Stimulated activated effector memory CD8-positive, alpha-beta T cell treated with anti-CD3 and anti-CD28 coated beads, Interleukin-12 subunit alpha, Interleukin-12 subunit beta, amount 100 ng/mL, for 72 hours (primary cell): ENCODE measurements around the gene ATG5.

ENCODE experiments used
- ATAC-seq: fragments of 150-1000 bp; cut with Tn5 transposase; 2 replicates; pipeline ENCODE4 v1.10.0; 2021
- DNase-seq, 2 donors: peaks; one replicate each; pipeline ENCODE4 v3.0.0; 2021 to 2022; ENCODE audit warnings: low spot score in 2 of 2
- H3K27ac Mint-ChIP-seq: one replicate; pipeline ENCODE4 v1.8.0; 2022; ENCODE audit warnings: mild to moderate bottlenecking, mixed read lengths
- H3K36me3 Mint-ChIP-seq: one replicate; pipeline ENCODE4 v1.8.0; 2022; ENCODE audit warnings: mild to moderate bottlenecking, mixed read lengths
- H3K4me1 Mint-ChIP-seq: one replicate; pipeline ENCODE4 v1.8.0; 2022; ENCODE audit warnings: mixed read lengths
- H3K4me3 Mint-ChIP-seq: one replicate; pipeline ENCODE4 v1.8.0; 2022; ENCODE audit warnings: mild to moderate bottlenecking, mixed read lengths
- H3K9me3 Mint-ChIP-seq: one replicate; pipeline ENCODE4 v1.8.0; 2022; ENCODE audit warnings: mixed read lengths

ATG5 gene

DNA sequence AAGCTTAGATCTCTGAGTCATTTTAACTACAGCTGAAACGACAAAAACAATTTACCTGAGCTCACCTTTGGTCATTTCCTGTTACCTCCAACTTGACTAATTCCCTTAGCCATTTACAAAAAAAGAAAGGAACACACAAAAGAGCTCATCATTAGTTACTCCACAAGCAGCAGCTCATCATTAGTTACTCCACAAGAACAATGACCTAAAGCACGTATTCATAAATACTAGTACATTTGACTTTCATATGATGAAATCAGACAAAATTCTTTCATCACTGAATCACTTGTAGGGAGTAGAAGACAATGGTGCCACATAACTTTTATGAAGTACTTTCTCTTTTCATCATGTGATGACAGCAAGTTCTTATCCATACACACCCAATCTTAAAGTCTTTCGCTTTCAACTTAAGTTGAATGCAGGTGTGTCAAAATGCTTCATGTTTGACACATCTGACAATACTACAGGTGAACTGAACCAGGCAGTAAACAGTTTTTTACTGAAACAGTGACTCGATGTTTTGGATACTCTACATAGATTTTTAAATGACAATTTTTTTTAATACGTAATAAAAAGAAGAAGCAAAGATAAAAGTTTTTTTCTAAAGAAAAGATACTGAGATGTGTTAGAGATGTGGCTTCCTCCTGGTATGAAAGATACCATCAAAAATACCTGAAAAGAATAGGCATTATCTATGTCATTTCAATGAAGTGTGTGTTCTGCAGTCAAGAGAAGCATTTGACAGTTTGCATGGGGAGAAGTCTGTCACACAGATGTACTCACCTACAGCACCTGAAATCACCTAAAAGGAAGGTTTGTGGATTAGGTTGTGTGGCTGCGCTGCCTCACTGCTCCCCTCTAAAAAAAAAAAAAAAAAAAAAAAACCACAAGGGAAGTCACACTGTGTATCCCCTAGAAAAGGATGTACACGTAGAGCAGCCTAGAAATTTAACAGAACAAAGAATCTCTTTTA is 130.3 kb downstream of the ATG5 start:
- H3K36me3 Mint-ChIP-seq, result peaks cover 21% of the 10 kb centered on the region
- peak overlapping the region; percentile 88 for H3K27ac Mint-ChIP-seq
- ATAC-seq (peak; percentile 88), DNase-seq (no peak)
- no peaks in the 10 kb centered on the region for H3K9me3 Mint-ChIP-seq
- peaks cover 52% of the 10 kb centered on the region for H3K4me1 Mint-ChIP-seq
- H3K4me3 Mint-ChIP-seq, result peak overlapping the region; percentile 54

- peaks cover 52% of the 10 kb centered on the region for H3K4me1 Mint-ChIP-seq
- no peak overlapping the region for H3K27ac Mint-ChIP-seq
- H3K4me3 Mint-ChIP-seq, result no peak overlapping the region
- ATAC-seq (no peak), DNase-seq (no peak)
- no peaks in the 10 kb centered on the region for H3K9me3 Mint-ChIP-seq
- peaks cover 26% of the 10 kb centered on the region for H3K36me3 Mint-ChIP-seq
These were observed 132.7 kb downstream of the ATG5 start for GRCh38 chr6:106192824-106193223.

DNA sequence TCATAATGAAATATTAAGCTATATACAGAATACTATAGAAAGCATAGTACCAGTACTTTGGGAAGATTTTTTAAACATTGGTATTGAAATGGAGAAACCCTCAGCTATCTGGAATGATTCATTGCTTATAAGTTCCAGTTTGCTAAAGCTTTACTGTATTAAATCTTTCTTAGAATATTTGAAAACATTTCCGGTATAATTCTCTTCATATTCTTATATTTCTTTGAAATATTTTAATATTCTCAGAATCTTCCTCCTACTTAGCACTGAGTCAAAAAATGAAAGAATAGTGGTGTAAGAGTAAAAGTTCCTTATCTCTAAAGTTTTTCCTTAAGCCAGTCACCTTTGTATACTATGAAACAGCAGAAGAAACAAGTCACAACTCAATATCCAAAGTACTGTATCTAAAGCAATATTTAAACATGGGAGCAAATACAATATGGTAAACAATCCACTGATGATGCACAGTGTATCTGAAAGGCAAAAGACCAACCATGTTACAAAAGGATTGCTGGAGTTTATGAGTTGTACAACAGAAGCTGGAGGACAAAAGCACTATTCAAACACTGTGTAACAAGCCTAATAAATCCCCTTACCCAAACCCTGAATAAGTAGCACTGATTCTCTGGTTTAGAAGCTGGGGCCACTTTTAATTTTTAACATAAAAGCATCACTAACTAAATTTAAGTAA is 137.3 kb downstream of the ATG5 start:
- DNase-seq (no peak), ATAC-seq (peak; percentile 67)
- Mint-ChIP-seq H3K4me1 (peaks cover 59% of the 10 kb centered on the region), H3K27ac (peak overlapping the region; percentile 71), H3K36me3 (peaks cover 16% of the 10 kb centered on the region), H3K9me3 (no peaks in the 10 kb centered on the region), H3K4me3 (peak overlapping the region; percentile 27)

DNA sequence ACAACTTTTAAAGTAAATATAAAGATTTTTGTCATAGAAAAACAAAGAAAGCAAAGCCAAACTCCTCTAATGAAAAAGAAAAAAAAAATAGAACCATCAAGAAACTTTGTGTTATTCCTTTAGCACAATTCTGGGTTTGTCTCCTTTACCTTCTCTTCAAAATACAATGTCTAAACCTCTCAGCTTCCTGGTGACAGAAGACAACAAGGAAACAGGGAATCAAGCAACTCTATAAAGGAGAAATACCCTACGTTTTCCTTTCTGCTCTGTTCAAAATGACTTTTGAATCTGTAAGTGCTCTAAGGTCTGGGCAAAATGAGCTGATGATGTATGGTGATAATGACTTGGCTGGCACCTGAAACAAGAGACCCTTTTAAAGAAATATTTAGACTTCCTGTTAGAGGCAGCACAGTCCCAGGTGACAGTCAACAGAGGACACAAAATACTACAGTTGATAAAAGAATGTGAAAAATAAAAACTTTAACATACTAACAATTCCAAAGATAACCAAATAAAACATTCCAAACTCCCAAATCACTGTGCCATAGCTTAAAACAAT is 138.1 kb downstream of the ATG5 start:
- peaks cover 17% of the 10 kb centered on the region for H3K36me3 Mint-ChIP-seq
- H3K9me3 Mint-ChIP-seq, result no peaks in the 10 kb centered on the region
- peaks cover 61% of the 10 kb centered on the region for H3K4me1 Mint-ChIP-seq
- ATAC-seq (no peak), DNase-seq (no peak)
- peak overlapping the region; percentile 71 for H3K27ac Mint-ChIP-seq
- peak overlapping the region; percentile 27 for H3K4me3 Mint-ChIP-seq

- Mint-ChIP-seq H3K9me3 (no peaks in the 10 kb centered on the region), H3K27ac (peak overlapping the region; percentile 71), H3K36me3 (peaks cover 24% of the 10 kb centered on the region), H3K4me1 (peaks cover 68% of the 10 kb centered on the region), H3K4me3 (peak overlapping the region; percentile 47)
- ATAC-seq (peak; percentile 26), DNase-seq (no peak)
These were observed 138.8 kb downstream of the ATG5 start for GRCh38 chr6:106186714-106187113.

DNA sequence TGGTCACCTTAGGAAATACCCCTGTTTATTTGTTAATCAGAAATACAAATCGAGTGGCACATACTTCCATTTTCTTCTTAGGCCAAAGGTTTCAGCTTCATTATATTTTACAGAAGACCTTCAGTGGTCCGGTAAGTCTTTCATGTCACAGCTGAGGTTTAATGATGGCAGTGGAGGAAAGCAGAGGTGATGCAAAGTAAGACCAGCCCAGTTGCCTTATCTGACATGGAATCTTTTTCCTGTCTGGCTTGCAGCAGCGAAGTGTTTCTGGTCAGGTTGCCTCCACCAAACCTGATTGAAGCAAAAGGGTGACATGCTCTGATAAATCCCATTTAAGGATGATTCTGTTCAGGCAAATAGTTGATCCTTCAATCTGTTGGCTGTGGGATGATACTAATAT is 139.4 kb downstream of the ATG5 start:
- H3K27ac Mint-ChIP-seq, result peak overlapping the region; percentile 71
- DNase-seq, result peak in 1 of 2 donors; percentile 62
- ATAC-seq, result no peak
- peak overlapping the region; percentile 47 for H3K4me3 Mint-ChIP-seq
- peaks cover 70% of the 10 kb centered on the region for H3K4me1 Mint-ChIP-seq
- no peaks in the 10 kb centered on the region for H3K9me3 Mint-ChIP-seq
- peaks cover 24% of the 10 kb centered on the region for H3K36me3 Mint-ChIP-seq

DNA sequence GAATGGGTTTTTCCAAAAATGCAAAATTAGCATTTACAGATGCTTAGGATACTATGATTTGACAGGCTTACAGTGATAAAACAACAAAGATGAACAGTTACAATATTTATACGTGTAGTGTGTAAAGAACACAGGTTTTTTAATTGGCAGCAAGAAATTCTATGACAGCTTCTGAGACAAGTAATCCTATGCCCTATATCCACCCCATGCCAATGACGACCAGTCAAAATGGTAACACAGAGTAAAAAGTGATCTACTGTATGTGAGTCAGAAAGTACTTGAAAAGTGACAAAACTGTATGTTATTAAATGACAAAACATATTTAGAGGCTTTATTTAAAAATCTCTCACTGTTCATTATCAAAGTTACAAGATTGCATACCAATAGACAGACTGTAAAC is 139.9 kb downstream of the ATG5 start:
- H3K4me1 Mint-ChIP-seq, result peaks cover 70% of the 10 kb centered on the region
- H3K4me3 Mint-ChIP-seq, result peak overlapping the region; percentile 47
- peak; percentile 70 for ATAC-seq
- no peak for DNase-seq
- peak overlapping the region; percentile 71 for H3K27ac Mint-ChIP-seq
- peaks cover 24% of the 10 kb centered on the region for H3K36me3 Mint-ChIP-seq
- H3K9me3 Mint-ChIP-seq, result no peaks in the 10 kb centered on the region

DNA sequence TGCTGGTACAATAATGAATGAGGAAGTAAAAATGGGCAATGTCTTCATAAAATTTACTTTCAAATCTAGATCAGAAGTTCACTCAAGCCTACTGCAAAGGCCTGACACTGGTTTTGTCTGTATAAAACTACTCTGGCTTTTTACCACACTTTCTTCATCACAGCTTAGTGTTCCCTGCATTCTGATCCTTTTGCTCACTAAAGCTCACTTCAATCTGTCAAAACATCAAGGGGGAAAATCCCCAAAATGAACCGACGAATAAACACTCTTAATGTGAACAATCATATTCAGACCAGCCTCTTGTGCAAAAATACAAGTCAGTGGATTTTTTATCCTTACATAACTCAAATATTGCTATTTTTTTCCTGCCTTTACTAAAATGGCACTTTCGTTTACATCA is 140.9 kb downstream of the ATG5 start:
- no peak for ATAC-seq

DNA sequence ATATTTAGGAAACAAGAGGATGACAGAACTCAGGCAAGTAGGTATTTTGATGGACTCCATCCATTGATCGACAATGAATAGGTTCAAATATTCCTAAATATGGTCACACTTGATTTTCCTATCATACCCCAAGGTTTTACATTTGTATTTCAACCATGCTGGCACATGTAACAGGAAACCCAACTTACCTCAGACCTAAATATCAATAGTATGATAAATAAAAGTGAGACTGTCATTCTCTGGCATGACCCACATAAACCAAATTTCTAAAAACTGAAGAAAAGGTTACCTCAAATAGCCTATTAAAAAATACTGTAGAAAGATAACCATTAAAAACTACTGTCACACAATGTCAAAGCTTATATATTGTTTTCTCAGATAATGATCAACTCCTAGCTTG is 142.1 kb downstream of the ATG5 start:
- no peak for ATAC-seq
- H3K36me3 Mint-ChIP-seq, result peaks cover 24% of the 10 kb centered on the region
- no peaks in the 10 kb centered on the region for H3K9me3 Mint-ChIP-seq
- peak overlapping the region; percentile 11 for H3K4me3 Mint-ChIP-seq
- DNase-seq, result no peak
- H3K27ac Mint-ChIP-seq, result no peak overlapping the region
- peaks cover 61% of the 10 kb centered on the region for H3K4me1 Mint-ChIP-seq

More for the DNA sequence above, 140.9 kb downstream of the ATG5 start:
- Mint-ChIP-seq H3K36me3 (peaks cover 24% of the 10 kb centered on the region), H3K4me3 (peak overlapping the region; percentile 47), H3K4me1 (peaks cover 70% of the 10 kb centered on the region), H3K27ac (no peak overlapping the region), H3K9me3 (no peaks in the 10 kb centered on the region)
- no peak for DNase-seq

- peaks cover 19% of the 10 kb centered on the region for H3K36me3 Mint-ChIP-seq
- peak overlapping the region; percentile 86 for H3K27ac Mint-ChIP-seq
- peaks cover 53% of the 10 kb centered on the region for H3K4me1 Mint-ChIP-seq
- H3K4me3 Mint-ChIP-seq, result peak overlapping the region; percentile 39
- DNase-seq (peak in 1 of 2 donors; percentile 70), ATAC-seq (peak; percentile 90)
- H3K9me3 Mint-ChIP-seq, result no peaks in the 10 kb centered on the region
These were observed 143.1 kb downstream of the ATG5 start for GRCh38 chr6:106182455-106182854.

- H3K9me3 Mint-ChIP-seq, result no peaks in the 10 kb centered on the region
- H3K4me3 Mint-ChIP-seq, result peak overlapping the region; percentile 39
- H3K27ac Mint-ChIP-seq, result peak overlapping the region; percentile 86
- ATAC-seq (peak; percentile 74), DNase-seq (no peak)
- H3K4me1 Mint-ChIP-seq, result peaks cover 51% of the 10 kb centered on the region
- H3K36me3 Mint-ChIP-seq, result peaks cover 19% of the 10 kb centered on the region
These were observed 143.7 kb downstream of the ATG5 start for GRCh38 chr6:106181664-106182418.

- ATAC-seq (no peak), DNase-seq (no peak)
- Mint-ChIP-seq H3K27ac (no peak overlapping the region), H3K4me3 (no peak overlapping the region), H3K36me3 (peaks cover 8% of the 10 kb centered on the region), H3K9me3 (peaks cover 3% of the 10 kb centered on the region), H3K4me1 (peaks cover 47% of the 10 kb centered on the region)
These were observed 145.4 kb downstream of the ATG5 start for GRCh38 chr6:106180208-106180607.

- H3K36me3 Mint-ChIP-seq, result peaks cover 8% of the 10 kb centered on the region
- peaks cover 34% of the 10 kb centered on the region for H3K4me1 Mint-ChIP-seq
- peaks cover 3% of the 10 kb centered on the region for H3K9me3 Mint-ChIP-seq
- no peak overlapping the region for H3K4me3 Mint-ChIP-seq
- ATAC-seq (no peak), DNase-seq (no peak)
- H3K27ac Mint-ChIP-seq, result no peak overlapping the region
These were observed 146.7 kb downstream of the ATG5 start for GRCh38 chr6:106178900-106179299.

GRCh38 chr6:106177786-106178185 is 147.8 kb downstream of the ATG5 start:
- no peak for DNase-seq
- H3K27ac Mint-ChIP-seq, result no peak overlapping the region

More at GRCh38 chr6:106177786-106178185, 147.8 kb downstream of the ATG5 start:
- ATAC-seq, result no peak
- Mint-ChIP-seq H3K4me3 (no peak overlapping the region), H3K36me3 (peaks cover 8% of the 10 kb centered on the region), H3K4me1 (peaks cover 31% of the 10 kb centered on the region), H3K9me3 (peaks cover 3% of the 10 kb centered on the region)
